WTC11 (cell line): ENCODE measurements around the gene PPM1L. TPM values are rescaled to one million over a fixed set of nuclear protein-coding genes. Genes with fewer than 3 reads are reported as not detected.

Experiments used
- ATAC-seq: fragments of 200-7000 bp; cut with Tn5 transposase; 2 replicates; pipeline ENCODE4 v1.10.0; 2021; ENCODE audit warnings: mild to moderate bottlenecking, moderate library complexity
- CTCF ChIA-PET: fragments of 300-600 bp; sonication (Branson Sonifier 250); formaldehyde crosslinking; loops from one replicate; lab custom pipeline; 2021; ENCODE audit warnings: antibody characterized with exemption; lab: Charles Lee
- POLR2A ChIA-PET: fragments of 350-600 bp; sonication (Branson Sonifier 250); formaldehyde crosslinking; loops from one replicate; lab custom pipeline; 2021; ENCODE audit warnings: antibody characterized with exemption; lab: Charles Lee
- DNase-seq: peaks from one replicate; pipeline ENCODE4 v3.0.0; 2021; ENCODE audit warnings: low spot score
- H3K27ac Mint-ChIP-seq: 2 replicates; pipeline ENCODE4 v1.8.0; 2021; ENCODE audit warnings: mixed read lengths
- H3K27me3 Mint-ChIP-seq: 2 replicates; pipeline ENCODE4 v1.8.0; 2021; ENCODE audit warnings: low read depth, mild to moderate bottlenecking, moderate library complexity, mixed read lengths
- H3K36me3 Mint-ChIP-seq: 2 replicates; pipeline ENCODE4 v1.8.0; 2021; ENCODE audit warnings: mixed read lengths
- H3K4me1 Mint-ChIP-seq: 2 replicates; pipeline ENCODE4 v1.8.0; 2022; ENCODE audit warnings: mixed read lengths
- H3K4me3 Mint-ChIP-seq: 2 replicates; pipeline ENCODE4 v1.8.0; 2021; ENCODE audit warnings: mild to moderate bottlenecking, moderate library complexity, mixed read lengths
- H3K9me3 Mint-ChIP-seq: 2 replicates; pipeline ENCODE4 v1.8.0; 2021; ENCODE audit warnings: mixed read lengths
- FOXJ3 ChIP-seq: sonication (generic); formaldehyde crosslinking; IDR thresholded peaks from 2 replicates; pipeline ENCODE4 v1.9.0; 2021; ENCODE audit warnings: missing genetic modification reagents, mild to moderate bottlenecking, borderline replicate concordance
- IRF2 ChIP-seq: sonication (generic); formaldehyde crosslinking; IDR thresholded peaks from 2 replicates; pipeline ENCODE4 v1.8.0; 2022; ENCODE audit warnings: low read depth, missing genetic modification reagents, borderline replicate concordance
- KAT7 ChIP-seq: sonication (generic); formaldehyde crosslinking; IDR thresholded peaks from 2 replicates; pipeline ENCODE4 v1.8.1; 2023; ENCODE audit warnings: missing genetic modification reagents, mild to moderate bottlenecking, borderline replicate concordance
- NFE2L1 ChIP-seq: sonication (generic); formaldehyde crosslinking; IDR thresholded peaks from 2 replicates; pipeline ENCODE4 v1.8.1; 2023; ENCODE audit warnings: missing genetic modification reagents
- PRDM15 ChIP-seq: sonication (generic); formaldehyde crosslinking; IDR thresholded peaks from 2 replicates; pipeline ENCODE4 v1.8.0; 2022; ENCODE audit warnings: missing genetic modification reagents
- TEAD1 ChIP-seq: sonication (generic); formaldehyde crosslinking; IDR thresholded peaks from 2 replicates; pipeline ENCODE4 v1.8.0; 2022; ENCODE audit warnings: mild to moderate bottlenecking, missing genetic modification reagents
- USF2 ChIP-seq: sonication (generic); formaldehyde crosslinking; IDR thresholded peaks from 2 replicates; pipeline ENCODE4 v1.8.1; 2023; ENCODE audit warnings: mild to moderate bottlenecking, missing genetic modification reagents, moderate library complexity
- ZMAT4 ChIP-seq: fragments of 250-450 bp; sonication (Bioruptor Pico); IDR thresholded peaks from 2 replicates; pipeline ENCODE4 v1.9.0; 2021; ENCODE audit warnings: mild to moderate bottlenecking
- ZNF416 ChIP-seq: fragments of 250-450 bp; sonication (Bioruptor Pico); IDR thresholded peaks from 2 replicates; pipeline ENCODE4 v1.9.0; 2021; ENCODE audit warnings: mild to moderate bottlenecking, inconsistent platforms
- total RNA-seq: library from RNA; stranded (reverse); gene quantifications from 3 replicates; pipeline ENCODE4 v1.2.3, GENCODE V29; 2021
- TF ChIP-seq, protein P1 (sequence below): sonication (generic); formaldehyde crosslinking; IDR thresholded peaks from 2 replicates; pipeline ENCODE4 v1.8.0; 2023; ENCODE audit warnings: mild to moderate bottlenecking, missing genetic modification reagents
- TF ChIP-seq, protein P2 (sequence below): sonication (generic); formaldehyde crosslinking; IDR thresholded peaks from 2 replicates; pipeline ENCODE4 v1.8.1; 2022; ENCODE audit warnings: mild to moderate bottlenecking, moderate library complexity, missing genetic modification reagents
- TF ChIP-seq, protein P3 (sequence below): fragments of 250-450 bp; sonication (Bioruptor Pico); IDR thresholded peaks from 2 replicates; pipeline ENCODE4 v1.9.0; 2021; ENCODE audit warnings: mild to moderate bottlenecking
- TF ChIP-seq, protein P4 (sequence below): fragments of 250-450 bp; sonication (Bioruptor Pico); IDR thresholded peaks from 2 replicates; pipeline ENCODE4 v2.1.2; 2022; ENCODE audit warnings: mild to moderate bottlenecking, moderate library complexity

Gene PPM1L
- total RNA-seq, 1 experiment from 2014 or later, result 18.1 TPM

GRCh38 chr3:160996811-160997210 is 240.8 kb downstream of the PPM1L start (continued):
- TF ChIP-seq, protein P1, sequence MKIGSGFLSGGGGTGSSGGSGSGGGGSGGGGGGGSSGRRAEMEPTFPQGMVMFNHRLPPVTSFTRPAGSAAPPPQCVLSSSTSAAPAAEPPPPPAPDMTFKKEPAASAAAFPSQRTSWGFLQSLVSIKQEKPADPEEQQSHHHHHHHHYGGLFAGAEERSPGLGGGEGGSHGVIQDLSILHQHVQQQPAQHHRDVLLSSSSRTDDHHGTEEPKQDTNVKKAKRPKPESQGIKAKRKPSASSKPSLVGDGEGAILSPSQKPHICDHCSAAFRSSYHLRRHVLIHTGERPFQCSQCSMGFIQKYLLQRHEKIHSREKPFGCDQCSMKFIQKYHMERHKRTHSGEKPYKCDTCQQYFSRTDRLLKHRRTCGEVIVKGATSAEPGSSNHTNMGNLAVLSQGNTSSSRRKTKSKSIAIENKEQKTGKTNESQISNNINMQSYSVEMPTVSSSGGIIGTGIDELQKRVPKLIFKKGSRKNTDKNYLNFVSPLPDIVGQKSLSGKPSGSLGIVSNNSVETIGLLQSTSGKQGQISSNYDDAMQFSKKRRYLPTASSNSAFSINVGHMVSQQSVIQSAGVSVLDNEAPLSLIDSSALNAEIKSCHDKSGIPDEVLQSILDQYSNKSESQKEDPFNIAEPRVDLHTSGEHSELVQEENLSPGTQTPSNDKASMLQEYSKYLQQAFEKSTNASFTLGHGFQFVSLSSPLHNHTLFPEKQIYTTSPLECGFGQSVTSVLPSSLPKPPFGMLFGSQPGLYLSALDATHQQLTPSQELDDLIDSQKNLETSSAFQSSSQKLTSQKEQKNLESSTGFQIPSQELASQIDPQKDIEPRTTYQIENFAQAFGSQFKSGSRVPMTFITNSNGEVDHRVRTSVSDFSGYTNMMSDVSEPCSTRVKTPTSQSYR (CRISPR knock-in tag), result no peak
- TF ChIP-seq NFE2L1, result no peak
- TF ChIP-seq, protein P2, sequence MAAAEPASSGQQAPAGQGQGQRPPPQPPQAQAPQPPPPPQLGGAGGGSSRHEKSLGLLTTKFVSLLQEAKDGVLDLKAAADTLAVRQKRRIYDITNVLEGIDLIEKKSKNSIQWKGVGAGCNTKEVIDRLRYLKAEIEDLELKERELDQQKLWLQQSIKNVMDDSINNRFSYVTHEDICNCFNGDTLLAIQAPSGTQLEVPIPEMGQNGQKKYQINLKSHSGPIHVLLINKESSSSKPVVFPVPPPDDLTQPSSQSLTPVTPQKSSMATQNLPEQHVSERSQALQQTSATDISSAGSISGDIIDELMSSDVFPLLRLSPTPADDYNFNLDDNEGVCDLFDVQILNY (CRISPR knock-in tag), result no peak
- TF ChIP-seq, protein P3, sequence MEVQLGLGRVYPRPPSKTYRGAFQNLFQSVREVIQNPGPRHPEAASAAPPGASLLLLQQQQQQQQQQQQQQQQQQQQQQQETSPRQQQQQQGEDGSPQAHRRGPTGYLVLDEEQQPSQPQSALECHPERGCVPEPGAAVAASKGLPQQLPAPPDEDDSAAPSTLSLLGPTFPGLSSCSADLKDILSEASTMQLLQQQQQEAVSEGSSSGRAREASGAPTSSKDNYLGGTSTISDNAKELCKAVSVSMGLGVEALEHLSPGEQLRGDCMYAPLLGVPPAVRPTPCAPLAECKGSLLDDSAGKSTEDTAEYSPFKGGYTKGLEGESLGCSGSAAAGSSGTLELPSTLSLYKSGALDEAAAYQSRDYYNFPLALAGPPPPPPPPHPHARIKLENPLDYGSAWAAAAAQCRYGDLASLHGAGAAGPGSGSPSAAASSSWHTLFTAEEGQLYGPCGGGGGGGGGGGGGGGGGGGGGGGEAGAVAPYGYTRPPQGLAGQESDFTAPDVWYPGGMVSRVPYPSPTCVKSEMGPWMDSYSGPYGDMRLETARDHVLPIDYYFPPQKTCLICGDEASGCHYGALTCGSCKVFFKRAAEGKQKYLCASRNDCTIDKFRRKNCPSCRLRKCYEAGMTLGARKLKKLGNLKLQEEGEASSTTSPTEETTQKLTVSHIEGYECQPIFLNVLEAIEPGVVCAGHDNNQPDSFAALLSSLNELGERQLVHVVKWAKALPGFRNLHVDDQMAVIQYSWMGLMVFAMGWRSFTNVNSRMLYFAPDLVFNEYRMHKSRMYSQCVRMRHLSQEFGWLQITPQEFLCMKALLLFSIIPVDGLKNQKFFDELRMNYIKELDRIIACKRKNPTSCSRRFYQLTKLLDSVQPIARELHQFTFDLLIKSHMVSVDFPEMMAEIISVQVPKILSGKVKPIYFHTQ (CRISPR knock-in tag), result no peak
- TF ChIP-seq ZNF416 (CRISPR knock-in tag), result no peak
- TF ChIP-seq USF2, result no peak
- no peak for TF ChIP-seq TEAD1 (CRISPR knock-in tag)
- no peak for TF ChIP-seq KAT7 (CRISPR knock-in tag)
- no peak for TF ChIP-seq ZMAT4 (CRISPR knock-in tag)

GRCh38 chr3:160998581-160998980 is 242.6 kb downstream of the PPM1L start:
- Mint-ChIP-seq H3K9me3 (peaks cover 16% of the 10 kb centered on the region), H3K36me3 (peaks cover 16% of the 10 kb centered on the region), H3K4me1 (peaks cover 10% of the 10 kb centered on the region), H3K27ac (no peak overlapping the region), H3K4me3 (no peak overlapping the region), H3K27me3 (no peaks in the 10 kb centered on the region)
- DNase-seq, result no peak
- POLR2A ChIA-PET, result no interaction called here
- CTCF ChIA-PET, result no interaction called here
- TF ChIP-seq, protein P4, sequence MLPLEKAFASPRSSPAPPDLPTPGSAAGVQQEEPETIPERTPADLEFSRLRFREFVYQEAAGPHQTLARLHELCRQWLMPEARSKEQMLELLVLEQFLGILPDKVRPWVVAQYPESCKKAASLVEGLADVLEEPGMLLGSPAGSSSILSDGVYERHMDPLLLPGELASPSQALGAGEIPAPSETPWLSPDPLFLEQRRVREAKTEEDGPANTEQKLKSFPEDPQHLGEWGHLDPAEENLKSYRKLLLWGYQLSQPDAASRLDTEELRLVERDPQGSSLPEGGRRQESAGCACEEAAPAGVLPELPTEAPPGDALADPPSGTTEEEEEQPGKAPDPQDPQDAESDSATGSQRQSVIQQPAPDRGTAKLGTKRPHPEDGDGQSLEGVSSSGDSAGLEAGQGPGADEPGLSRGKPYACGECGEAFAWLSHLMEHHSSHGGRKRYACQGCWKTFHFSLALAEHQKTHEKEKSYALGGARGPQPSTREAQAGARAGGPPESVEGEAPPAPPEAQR (CRISPR knock-in tag), result no peak
- no peak for ATAC-seq

GRCh38 chr3:160999274-160999673 is 243.2 kb downstream of the PPM1L start:
- no peak overlapping the region for H3K27ac Mint-ChIP-seq
- peak; percentile 43 for ATAC-seq

More at GRCh38 chr3:160999274-160999673, 243.2 kb downstream of the PPM1L start:
- Mint-ChIP-seq H3K36me3 (peaks cover 16% of the 10 kb centered on the region), H3K4me1 (peaks cover 10% of the 10 kb centered on the region), H3K27me3 (no peaks in the 10 kb centered on the region), H3K9me3 (peaks cover 16% of the 10 kb centered on the region), H3K4me3 (no peak overlapping the region)
- ChIA-PET CTCF (interaction anchor here (0.5 kb wide), 1 partner anchor 153 kb away, joined by 3 read pairs; no protein-coding TSS in a partner anchor), POLR2A (no interaction called here)
- DNase-seq, result no peak
- TF ChIP-seq IRF2 (CRISPR knock-in tag) (no peak), ZMAT4 (CRISPR knock-in tag) (no peak), FOXJ3 (CRISPR knock-in tag) (no peak), PRDM15 (CRISPR knock-in tag) (no peak)
- TF ChIP-seq, protein P1 (CRISPR knock-in tag), result no peak
